Stimulated activated CD4-positive, alpha-beta T cell treated with anti-CD3 and anti-CD28 coated beads, Interleukin-4, amount 100 ng/mL, for 4 hours (primary cell): ENCODE data around the gene CDPF1.
"Not testable (repeated sequence)": the region's sequence is repeated elsewhere in the genome, so short reads cannot be mapped to it uniquely, and the experiment has no call there.

Experiments
- DNase-seq, 2 experiments: peaks; one replicate each; pipeline ENCODE4 v3.0.0-alpha.2; 2020

CDPF1 gene

DNA sequence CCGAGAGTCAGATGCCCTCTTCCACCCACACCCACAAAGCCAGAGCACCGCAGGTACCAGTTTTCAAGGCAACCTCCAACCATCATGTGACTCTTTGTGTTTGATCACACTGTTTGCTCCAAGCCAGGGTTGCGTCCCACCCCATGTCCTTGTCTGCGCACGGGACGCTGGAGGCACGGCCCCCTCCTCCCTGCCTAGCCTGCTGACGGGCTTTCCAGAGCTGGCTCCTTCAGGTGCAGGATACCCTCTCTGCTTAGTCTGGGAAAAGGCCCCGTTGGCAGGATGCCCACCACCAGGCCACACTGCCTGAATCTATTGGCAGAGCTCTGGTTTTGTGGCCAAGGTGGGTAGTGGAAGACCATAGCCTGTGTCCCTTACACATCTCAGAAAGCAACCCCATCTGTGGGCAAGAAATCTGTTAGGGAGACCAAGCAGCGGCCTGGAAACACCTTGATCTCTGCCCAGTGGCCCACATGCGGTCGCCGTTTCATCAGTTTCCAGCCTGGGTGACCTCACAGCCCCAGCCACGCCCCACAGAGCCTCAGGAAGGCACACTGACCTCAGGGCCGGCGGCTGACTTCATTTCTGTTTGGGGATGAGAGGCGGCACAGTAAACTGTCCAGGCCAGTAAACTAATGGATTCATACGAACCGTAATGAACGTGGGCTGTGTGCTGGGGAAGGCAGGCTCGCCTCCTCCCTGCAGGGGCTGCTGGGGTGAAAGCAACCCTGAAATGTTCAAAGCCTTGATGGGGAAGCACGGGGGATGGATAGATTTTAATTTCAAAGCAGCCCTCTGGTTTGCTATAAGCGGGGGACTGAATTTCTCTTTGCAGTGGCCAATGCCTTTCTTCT, 25.8 kb downstream of the CDPF1 start:
- DNase-seq = no peak

DNA sequence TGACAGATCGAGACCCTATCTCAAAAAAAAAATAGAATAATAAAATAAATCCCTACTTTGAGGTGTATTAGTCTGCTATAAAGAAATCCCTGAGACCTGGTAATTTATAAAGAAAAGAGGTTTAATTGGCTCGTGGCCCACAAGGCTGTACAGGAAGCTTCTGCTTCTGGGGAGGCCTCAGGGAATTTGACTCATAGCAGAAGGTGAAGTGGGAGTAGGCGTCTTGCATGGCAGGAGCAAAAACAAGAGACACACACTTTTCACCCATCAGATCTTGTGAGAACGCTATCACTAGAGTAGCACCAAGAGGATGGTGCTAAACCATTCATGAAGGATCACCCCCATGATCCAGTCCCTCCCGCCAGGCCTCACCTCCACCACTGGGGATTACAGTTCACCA, 29.2 kb downstream of the CDPF1 start:
- DNase-seq = no peak

DNA sequence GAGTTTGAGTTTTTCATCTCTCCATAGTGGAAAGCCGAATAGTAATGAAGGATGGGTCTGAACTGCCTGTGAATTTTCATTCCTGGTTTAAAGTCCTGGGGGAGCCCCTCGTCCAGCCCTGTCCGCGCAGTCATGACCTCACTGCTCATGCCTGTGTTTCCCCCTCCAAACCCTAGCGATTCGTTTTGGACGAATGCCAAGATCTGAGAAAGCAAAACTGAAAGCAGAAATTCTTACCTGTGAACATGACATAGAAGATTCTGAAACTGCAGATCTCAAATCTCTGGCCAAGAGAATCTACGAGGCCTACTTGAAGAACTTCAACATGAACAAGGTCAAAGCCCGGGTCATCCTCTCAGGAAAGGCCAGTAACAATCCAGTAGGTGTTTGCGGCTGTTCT, 30.5 kb downstream of the CDPF1 start:
- DNase-seq = no peak

DNA sequence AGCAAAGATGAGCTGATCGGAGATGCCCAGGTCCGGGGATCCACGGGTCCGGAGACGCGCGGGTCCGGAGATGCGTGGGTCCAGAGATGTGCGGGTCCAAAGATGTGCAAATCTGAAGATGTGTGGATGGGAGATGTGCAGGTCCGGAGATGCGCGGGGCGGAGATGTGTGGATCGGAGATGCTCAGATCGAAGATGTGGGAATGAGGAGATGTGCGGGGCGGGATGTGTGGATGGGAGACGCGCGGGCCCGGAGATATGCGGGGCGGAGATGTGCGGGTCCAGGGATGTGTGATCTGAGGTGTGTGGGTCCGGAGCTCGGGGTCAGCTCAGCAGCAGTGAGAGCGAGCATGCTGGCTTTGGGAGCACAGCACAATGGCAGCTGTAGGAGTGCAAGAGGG, 35.5 kb downstream of the CDPF1 start:
- DNase-seq = no peak

DNA sequence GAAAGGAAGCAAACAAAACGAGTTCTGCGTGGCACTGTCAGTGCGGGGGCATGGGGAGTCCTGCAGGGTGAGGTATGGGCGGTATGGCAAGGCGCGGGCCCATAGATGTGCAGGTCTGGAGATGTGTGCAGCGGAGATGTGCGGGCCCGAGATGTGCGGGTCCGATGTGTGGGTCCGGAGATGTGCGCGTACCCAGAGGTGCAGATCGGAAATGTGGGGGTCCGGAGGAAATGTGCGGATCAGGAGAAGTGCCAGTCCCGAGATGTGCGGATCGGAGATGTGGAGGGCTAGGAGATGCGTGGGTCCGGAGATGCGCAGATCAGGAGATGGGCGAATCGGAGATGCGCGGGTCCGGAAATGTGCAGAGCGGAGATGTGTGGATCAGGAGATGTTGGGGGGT, 35.9 kb downstream of the CDPF1 start:
- DNase-seq = no peak

DNA sequence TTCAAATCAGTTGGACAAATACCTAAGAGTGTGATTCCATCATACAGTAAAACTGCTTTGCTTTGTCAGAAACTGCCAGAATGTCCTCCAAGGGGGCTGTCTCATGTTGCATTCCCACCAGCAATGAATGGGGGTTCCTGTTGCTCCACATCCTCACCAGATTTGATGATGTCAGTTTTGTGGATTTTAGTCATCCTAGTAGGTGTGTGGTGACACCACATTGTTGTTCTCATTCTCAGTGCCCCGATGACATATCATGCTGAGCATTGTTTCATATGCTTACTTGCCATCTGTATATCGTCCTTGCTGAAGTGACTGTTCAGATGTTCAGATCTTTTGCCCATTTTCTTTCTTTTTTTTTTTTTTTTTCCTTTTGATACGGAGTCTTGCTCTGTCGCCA, 37.0 kb downstream of the CDPF1 start:
- no peak for DNase-seq

DNA sequence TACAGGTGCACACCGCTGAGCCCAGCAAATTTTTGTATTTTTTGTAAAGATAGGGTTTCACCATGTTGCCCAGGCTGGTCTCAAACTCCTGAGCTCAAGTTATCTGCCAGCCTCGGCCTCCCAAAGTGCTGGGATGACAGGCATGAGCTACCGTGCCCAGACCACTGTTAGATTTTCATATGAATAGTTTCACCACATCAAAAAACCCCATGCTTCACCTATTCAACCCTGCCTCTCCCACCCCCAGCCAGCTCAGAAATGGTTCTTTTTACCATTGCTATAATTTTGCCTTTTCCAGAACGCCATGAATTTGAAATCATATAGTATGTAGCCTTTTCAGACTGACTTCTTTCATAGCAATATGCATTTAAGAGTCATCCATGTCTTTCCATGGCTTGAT, 37.9 kb downstream of the CDPF1 start:
- no peak for DNase-seq

DNA sequence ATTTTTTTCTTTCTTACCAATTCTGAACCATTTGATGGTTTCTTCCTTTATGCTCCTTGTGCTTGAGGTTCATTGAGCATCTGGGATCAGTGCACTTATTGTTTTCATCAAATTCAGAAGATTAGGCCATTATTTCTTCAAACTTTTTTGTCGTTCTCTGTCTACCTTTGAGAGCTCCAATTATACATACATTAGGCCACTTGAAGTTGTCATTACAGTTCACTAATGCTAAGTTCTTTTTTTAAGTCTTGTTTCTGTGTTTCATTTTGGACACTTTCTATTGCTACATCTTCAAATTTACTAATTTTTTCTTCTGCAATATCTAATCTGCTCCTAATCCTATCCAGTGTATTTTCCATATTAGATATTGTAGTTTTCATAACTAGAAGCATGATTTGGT, 40.8 kb downstream of the CDPF1 start:
- no peak for DNase-seq

DNA sequence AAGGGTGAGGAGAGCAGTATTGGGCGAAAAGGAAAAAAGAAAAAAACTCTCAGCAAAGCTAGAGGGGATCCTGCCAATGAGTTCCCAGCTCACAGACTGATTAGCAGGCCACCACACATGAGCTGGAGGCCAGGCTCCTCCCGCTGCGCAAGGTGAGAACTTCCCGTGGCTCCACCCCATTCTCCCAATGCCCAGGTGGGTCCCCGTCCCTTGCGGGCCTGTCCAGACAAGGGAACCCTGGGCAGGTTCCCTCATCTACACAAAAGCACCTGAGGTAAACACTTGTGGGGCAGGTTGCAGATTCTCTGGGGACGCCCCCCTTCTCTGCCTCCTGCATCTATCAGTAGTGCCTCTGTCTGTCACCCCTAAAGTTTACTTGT, 46.5 kb downstream of the CDPF1 start:
- no peak for DNase-seq

DNA sequence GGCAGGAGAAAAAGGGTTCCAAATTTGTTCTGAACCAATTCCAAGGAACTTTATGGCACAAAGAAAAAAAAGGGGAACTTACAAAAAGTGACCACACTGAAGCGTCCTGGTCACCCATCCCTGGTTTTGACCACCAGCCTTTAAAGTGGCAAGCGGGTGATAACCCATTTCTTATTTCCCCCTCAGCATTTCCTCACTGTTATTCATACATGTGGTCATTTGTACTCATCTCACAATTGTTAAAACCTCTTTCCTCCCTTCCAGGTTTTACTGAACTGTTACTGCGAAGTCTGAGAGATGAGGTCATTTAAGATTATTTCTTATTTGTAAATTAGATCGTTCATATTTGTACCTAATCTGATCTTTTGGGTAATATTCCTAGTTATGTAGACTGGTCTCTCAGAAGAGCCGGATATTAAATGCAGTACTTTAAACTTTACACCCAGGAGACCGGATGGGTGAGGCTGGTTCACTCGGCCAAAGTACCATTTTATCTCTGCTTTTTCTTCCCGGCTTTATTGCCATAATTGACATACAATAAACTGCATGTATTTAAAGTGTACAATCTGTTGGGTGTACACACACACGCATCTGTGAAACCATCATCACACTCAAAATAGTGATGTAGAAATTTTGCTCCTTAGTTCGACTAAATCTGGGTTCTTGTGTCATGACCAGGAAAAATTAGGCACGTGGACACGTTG, 47.0 kb downstream of the CDPF1 start:
- no peak for DNase-seq

DNA sequence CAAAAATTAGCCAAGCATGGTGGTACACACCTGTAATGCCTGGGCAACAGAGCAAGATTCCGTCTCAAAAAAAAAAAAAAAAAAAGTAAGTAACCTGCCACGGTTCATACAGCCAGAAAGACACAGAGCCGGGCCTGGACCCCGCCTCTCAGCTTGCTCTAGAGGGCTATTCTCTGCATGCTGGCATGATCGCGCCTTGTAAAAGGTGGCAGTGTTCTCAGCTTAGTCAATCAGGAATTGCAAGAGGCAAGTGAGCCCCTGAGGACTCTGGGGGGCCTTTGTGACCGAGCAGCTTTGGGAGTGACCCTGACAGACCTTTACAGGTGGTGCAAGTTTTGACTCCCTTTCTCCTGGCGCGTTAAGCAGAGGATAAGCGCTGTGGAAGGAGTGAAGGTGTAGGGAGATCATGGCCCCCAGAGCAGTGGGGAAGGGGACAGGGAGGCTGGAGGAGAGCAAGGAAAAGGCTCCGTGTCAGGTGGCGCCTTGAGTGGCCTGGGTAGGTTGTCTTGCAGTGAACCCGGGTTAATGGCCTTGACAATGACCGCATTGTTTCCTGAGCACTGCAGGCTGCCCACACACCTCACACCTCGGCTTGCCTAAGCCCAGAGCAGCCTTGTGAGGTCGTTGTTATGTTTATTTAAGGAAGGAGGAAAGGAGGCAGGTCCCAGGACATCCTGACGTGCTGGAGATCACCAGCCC, 48.9 kb downstream of the CDPF1 start:
- DNase-seq = no peak

DNA sequence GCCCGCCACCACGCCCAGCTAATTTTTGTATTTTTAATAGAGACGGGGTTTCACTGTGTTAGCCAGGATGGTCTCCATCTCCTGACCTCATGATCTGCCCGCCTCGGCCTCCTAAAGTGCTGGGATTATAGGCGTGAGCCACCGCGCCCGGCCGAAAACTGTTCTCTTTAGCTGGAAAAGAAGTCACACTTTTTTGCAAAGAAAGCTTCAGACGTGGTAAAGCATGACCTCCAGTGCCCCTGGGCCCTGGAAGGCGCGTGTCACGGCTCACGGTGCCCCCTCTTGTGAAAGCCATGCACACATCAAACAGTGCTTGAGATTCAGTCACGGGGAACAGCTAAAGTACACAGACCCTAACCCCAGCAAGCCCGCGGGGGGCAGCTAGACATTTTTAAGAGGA, 51.3 kb downstream of the CDPF1 start:
- not testable (repeated sequence) for DNase-seq

DNA sequence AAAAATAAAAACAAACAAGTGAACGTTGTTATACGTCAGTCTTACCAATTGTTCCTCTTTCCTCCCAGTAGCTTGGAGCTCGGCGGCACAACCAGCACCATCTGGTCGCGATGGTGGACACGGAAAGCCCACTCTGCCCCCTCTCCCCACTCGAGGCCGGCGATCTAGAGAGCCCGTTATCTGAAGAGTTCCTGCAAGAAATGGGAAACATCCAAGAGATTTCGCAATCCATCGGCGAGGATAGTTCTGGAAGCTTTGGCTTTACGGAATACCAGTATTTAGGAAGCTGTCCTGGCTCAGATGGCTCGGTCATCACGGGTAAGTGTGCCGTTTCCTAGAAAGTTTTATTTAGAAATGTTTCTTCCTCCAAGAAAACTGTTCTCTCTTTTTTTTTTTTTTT, 51.8 kb downstream of the CDPF1 start:
- no peak for DNase-seq

DNA sequence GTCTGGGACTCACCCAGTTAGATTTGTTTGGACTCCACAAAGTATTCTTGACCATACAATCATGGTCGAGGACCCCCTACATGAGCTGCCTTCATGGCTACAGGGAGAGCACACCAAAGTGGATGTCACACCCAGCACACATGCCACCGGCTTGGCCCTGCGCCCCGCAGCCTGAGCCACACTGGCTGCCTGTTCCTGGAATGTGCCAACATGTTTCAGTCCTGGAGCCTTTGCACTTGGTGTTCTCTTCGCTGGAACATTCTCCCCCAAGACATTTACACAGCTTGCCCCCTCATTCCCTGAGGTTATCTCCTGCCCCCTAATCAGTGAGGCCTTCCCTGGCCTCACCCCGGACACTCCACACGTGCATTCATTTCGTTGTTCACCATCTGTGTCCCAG, 53.8 kb downstream of the CDPF1 start:
- no peak for DNase-seq

DNA sequence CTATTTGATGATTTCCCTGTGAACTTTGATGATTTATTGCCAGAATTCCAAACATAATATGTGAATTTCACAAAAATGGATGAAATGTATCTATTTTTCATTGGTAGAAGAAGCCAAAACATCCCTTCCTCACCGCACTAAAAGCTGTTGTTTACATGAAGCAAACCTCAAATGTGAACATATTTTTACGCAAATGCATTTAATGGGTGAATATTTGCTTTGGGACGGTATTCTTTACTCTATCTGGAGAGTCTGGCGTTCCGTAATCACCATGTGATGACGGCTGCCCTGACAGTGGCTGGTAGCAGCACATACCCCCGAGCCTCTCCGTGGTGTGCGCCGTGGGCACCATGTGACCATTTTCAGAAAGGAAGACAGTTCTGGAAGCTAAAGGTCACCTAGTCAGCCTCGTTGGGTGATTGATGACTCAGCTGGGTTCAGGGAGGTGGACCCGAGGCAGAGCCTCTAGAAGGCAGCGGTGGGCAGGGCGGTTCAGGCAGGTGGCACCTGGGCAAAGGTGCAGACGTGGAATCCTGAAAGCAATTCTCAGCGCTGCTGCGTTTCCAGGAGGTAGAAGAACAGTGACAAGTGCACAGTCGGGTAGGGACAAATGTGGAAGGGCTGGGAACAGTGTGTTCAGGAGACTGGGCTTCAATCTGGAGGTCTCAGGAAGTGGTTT, 54.5 kb downstream of the CDPF1 start:
- DNase-seq = no peak
